Activated naive CD8-positive, alpha-beta T cell treated with anti-CD3 and anti-CD28 coated beads, Interleukin-2, amount 50 U/mL, for 16 hours (primary cell): ENCODE results near the gene SLC66A3.

Experiments
- DNase-seq: peaks from one replicate; pipeline ENCODE4 v3.0.0-alpha.2; 2020; ENCODE audit warnings: low read depth, low spot score

Gene SLC66A3

DNA sequence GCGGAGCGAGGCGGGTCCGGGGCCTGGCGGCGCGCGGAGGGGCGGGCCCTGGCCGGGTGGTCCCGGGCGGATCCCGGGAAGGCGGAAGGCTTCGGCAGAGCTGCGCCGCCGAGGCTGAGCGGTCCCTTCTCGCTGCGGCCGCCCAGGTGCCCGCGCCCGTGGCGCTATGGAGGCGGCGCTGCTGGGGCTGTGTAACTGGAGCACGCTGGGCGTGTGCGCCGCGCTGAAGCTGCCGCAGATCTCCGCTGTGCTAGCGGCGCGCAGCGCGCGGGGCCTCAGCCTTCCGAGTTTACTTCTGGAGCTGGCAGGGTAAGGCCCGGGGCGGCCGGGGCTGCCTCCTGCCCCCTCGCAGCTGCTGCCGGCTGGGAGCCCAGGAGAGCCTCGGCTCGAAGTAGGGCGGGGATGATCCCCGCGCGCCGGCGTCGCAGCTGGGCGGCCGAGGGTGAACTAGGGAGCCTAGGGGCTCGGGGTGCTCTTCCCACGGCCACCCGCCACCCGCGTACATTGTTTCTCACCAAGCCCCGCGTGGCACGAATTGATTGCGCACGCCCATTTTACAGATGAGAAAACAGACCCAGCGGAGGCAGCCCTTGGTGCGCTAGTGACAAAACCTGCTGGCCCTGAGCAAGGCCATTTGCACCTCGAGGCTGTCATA is at the start of gene SLC66A3:
TSS of gene SLC66A3 (plus strand) at position 87 of the 655 bp plus-strand sequence. CDS start at position 167, 80 bp downstream.
- DNase-seq: no peak

DNA sequence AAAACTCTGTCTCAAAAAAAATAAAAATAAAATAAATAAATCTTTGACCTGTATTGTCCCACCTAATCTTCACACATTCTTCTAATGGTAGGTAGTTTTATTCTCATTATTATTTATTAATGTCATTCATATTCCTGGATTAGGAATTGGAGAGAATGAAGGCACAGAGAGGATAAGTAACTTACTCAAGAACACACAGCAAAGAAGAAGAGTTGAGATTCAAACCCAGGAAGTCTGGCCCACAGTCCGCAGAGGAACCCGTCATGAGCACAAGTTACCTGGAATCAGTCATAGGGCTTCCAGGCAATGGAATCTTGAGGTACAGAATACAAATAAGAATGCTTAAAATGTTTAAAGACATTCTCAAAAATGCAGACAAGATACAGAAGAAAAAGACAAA is 46.3 kb upstream of the SLC66A3 start:
- no peak for DNase-seq

DNA sequence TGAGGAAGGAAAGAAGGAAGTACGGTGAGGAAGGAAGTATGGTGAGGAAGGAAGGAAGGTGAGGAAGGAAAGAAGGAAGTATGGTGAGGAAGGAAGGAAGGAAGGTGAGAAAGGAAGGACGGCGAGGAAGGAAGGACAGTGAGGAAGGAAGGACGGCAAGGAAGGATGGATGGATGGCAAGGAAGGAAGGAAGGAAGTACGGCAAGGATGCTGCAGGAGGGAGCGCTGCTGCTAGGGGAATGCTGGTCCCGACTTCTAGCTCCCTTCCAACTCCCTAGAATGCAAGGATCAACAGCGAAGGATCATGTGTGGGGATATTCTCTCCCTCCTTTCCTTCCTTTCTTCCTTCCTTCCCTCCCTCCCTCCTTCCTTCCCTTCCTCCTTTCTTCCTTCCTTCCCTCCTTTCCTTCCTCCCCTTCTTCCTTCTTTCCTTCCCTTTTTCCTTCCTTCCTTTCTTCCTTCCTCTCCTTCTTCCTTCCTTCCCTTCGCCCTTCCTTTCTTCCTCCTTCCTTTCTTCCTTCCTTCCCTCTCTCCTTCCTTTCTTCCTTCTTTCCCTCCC is 42.3 kb upstream of the SLC66A3 start:
- DNase-seq: no peak

DNA sequence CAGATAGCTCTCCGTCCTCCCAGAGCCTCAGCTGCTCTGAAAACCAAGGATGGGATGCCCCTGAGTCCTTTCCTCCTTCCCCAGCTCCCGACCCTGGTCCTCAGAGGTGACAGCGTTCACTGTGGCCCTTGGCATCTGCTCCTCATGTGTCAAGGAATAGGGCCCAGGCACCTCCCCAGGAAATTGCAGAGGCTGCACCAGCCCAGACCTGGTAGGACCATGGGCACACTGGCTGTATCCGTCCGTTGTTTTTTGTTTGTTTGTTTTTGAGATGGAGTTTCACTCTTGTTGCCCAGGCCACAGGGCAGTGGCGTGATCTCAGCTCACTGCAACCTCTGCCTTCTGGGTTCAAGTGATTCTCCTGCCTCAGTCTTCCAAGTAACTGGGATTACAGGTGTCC is 37.5 kb upstream of the SLC66A3 start:
- no peak for DNase-seq

DNA sequence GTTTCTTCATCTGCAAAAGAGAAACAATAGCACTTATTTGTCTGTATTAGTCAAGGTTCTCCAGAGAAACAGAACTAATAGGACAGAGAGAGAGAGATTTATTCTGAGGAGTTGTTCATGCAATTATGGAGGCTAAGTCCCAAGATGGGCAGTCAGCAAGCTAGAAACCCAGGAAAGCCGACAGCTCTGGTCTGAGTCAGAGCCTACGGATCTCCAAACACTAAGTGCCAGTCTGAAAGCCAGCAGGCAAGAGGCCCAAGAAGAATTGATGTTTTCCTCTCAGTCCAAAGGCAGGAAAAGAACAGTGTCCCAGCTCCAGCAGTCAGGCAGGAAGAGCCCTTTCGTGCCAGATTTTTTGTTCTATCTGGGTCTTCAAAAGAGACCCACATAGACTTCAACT is 36.5 kb upstream of the SLC66A3 start:
- DNase-seq: no peak

DNA sequence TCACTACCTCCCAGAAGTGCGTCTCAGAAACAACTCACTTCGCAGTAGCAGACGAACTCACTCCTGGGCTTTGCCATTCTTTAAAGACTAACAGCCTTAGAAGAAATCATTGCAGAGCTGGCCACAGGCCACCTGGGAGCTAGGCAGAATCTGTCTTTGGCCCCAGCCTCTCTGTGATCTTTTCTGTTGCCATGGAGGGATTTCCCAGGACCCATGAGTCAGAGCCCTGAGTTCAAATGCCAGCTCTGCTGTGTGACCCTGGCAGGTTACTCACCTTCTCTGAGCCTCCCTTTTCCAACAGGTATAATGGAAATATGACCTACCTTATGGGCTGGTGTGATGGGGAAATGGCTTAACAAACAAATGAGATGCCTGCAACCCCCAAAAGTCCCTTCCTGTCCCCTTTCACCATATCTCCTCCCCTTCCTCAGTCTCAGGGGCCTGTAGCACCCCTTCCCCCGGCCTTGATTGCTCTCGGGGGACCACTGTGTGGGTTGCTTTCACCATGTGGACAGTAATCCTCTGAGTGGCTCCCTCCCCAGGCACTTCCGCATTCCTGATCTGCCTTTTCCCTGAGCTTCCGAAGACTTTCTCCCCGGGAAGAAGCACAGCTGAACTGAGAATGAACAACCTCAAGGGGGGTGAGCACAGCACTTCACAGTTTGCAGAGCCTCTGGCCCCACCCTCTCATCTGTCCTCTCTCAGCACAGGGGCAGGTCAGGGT is 34.0 kb upstream of the SLC66A3 start:
- DNase-seq: no peak

DNA sequence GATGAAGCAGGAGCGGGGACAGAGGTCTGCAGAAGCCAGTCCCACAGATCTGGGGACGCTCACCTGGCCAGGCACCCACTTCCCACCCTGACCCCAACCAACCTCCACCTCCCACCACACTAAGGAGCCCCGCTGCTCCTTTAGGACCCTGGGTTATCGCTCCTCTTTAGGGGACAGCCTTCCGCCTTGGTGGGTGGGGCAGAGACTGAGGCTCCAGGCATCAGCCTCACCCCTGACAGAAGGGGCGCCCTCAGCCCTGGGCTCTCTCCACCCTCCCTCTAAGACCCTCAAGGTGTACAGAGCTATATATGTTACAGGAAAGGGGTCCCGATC is 33.5 kb upstream of the SLC66A3 start:
- no peak for DNase-seq

DNA sequence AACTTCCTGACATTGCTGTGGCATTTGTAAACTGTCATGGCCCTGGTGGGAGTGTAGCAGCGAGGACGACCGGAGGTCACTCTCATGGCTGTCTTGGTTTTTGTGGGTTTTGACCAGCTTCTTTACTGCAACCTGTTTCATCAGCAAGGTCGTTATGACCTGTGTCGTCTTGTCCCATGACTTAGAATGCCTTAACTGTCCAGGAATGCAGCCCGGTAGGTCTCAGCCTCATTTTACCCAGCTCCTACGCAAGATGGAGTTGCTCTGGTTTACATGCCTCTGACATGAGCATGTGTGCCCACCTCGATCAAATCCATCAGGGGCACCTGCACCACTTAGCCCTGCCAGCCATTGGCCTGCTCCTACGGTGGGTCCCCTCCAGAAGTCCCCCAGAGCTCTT is 32.9 kb upstream of the SLC66A3 start:
- DNase-seq: no peak

DNA sequence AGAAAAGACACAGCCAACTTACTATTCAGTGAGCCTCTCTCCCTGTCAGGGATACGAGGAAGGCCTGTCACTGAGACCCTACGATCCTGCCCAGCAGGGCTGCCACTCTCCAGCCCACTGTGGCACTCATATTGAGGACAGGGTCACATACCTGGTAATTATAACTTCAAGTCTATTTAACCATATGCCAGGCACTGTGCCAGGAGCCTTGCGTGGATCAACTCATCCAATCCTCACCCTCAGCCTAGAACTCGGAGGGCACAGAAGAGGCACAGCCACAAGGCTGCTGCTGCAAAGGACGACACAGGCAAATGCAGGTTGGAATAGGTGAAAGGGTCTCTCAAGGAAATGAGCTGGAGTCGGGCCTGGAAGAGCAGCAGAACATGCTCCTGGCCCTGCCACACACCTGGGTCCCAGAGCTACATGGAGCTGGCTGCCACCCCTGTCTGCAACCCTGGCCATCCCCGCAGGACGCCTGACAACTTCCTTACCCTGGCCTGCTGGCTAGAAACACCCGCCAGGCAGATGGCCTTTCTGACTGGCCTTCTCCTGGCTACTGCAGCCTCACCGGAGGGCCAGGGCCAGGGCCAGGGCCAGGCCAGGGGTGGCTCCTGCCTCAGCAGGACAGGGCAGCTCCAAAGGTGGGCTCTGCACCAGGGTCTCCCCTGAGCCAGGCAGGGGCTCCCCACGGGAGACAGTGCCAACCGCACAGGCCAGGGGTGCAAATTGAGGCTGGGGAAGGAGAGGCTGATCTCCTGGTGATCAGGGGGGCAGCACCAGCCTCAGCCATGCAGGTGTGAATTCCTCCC is 32.1 kb upstream of the SLC66A3 start:
- DNase-seq: no peak

DNA sequence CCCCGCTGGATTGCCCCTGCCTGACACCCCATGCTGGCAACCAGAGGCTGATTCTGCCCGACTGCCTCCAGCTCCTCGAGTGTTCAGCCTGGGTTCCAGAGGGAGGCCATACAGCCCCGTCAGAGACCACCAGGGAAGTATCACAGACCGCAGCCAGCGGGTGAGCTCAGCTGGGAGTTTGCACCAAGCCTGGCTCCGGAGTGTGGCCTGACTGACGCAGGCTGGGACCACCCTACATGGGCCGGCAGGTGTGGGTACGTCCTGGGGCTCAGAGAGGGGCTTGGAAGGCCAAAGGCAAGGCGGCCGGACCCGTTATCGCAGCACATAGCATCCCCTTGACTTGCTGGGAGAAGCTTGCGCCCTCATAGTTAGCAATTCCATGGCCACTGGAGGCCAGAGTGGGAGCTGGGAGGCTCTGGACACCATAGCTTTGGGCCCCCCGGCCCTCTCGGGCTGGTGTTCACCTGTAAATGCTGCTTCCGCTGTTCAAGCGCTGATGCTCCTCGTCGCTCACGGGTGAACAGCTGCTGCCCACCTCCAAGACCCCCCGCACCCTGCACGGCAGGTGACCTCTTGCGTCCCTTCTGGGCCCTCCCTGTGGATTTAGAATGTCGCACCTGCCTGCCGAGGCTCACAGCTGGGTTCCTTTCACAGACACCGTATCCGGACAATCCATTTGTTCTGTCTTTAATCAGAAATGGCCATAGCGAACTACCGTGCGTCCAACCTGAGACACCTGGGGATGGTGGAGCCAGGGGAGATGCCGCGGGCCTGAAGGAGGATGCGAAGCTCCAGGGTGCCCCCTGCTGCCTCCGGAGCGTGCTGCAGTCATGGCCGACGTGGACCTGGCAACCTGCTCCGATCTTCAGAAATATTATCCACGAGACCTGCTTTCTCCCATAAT is 31.2 kb upstream of the SLC66A3 start:
- DNase-seq: peak; percentile 12

DNA sequence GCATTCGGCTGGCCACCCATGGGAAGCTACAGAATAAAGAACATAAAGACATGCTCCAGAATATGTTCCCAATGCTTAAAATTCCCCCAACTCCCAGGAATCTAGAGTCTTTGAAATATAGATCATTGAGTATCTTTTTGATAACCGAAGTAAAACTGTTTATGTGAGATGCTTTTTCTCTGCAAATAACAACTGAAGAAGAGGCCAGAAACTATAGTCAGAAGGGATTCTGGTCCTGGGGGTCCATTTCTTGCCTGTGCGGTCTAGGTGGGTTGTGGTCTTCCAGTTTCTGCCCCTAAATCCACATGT is 30.6 kb upstream of the SLC66A3 start:
- no peak for DNase-seq

DNA sequence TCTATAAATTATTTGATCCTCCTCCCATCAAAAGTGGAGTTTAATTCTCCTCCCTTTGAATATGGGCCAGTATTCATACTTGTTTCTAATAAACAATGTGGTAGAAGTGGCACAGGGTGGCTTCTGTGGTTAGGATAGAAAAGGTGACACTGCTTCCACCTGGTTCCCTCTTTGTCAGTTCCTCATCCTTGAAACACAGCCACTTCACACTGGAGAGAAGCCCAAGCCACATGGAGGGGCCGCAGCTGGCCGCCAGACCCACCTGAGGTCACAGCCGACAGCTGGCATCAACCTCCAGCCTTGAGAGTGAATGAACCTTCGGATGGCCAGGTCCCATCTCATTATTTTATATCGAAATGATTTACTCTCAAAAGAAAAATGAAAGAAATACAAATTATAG is 27.5 kb upstream of the SLC66A3 start:
- DNase-seq: no peak

DNA sequence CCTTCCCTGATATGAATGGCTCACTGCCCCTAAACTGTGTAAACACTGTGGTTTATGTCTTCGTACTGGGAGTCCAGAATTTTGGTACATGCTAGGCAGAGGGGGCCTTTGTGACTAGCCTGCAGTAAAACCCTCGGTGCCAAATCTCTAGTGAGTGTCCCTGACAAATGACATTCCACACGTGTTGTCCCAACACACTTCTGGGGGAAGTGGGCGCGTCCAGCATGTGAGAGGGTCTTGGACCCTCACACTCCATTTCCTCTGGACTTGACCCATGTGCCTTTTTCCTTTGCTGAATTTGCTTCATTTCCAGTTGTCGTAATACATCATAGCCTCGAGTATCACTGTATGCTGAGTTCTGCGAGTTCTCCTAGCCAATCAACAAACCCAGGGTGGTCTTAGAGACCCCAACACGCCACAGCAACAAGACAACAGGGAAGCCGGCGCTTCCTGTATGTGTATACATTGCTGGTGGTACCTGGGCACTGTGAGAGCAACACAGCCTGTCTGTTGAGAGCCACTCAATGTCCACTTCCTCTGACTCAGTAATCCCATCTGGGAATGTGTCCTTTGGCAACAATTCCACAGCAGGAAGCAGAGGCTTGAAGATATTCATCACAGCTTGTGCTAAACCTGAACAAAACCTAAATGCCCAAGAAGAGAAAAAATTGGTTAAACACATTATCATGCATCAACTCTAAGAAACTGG is 26.9 kb upstream of the SLC66A3 start:
- no peak for DNase-seq

DNA sequence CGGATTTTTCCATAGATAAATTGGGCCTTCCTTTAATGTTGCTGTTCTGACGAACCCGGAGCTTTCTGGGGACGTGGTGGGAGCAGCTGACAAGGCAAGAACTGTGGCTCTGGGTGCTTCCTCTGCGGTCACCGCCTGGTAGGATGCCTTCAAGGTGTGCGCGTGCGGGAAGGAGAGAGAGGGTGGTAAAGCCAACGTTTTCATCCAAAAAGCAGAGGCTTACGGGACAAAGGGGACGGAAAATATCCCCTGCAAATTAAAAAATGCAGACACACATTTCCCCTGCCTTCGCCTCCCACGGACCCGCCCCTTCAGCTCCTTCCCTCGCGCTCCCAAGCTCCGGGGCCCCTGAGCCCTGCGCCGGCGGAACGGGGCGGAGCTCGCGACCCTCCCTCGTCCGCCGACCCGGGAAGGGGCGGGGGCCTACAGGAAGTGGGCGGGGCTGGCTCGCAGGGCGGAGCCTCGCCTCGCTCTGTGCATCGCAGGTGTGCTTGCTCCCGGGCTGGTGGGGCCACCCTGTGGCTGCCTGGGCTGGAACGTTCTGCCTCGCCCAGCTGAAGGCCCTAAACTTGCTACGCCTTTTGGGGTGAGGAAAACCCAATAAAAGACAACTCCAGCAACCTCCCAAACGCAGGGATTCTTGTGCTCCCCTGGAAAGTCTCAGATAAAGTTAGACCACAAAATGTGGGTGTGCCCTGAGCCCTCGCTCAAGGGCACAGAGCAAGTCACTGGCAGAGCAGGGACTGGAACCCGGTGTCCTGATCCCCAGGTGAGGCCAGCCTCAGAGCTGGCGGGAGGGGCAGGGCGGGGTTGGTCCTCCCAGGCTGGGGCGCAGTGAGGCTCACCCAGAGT is 25.4 kb upstream of the SLC66A3 start:
- DNase-seq: peak; percentile 50

DNA sequence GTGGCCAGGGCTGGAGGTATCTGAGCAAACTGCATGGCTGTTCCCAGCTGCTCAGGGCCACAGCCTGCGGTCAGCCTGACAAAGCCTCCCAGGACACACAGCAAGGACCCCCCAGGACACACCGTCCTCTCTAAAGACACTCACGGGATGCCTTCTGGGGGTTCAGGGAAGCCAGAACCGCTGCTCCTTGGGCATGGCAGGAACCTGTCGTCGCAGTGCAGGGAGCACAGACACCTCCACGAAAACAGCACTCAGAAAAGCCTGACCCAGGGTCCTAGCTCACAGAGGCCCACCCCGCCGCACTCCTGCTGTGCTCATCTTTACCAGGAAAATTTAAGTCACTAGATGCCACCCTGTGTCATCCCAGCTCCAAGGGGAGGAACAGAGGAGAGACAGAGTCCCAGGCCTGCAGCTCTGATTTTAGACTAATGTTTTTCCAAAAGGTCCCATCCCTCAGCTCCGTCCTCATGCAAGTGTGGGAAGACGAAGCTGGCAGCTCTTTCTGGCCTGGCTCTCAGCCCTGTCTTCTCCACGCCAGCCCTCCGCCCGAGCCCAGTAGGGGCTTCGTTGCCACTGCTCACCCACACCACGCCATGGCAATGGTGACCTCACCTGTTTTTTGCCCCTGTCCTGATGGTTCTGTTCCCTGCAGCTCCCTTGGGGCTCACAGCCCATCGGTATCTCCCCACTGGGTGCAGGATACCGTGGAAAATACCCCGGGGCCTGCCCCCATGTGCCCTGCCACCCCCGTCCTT is 23.9 kb upstream of the SLC66A3 start:
- no peak for DNase-seq

DNA sequence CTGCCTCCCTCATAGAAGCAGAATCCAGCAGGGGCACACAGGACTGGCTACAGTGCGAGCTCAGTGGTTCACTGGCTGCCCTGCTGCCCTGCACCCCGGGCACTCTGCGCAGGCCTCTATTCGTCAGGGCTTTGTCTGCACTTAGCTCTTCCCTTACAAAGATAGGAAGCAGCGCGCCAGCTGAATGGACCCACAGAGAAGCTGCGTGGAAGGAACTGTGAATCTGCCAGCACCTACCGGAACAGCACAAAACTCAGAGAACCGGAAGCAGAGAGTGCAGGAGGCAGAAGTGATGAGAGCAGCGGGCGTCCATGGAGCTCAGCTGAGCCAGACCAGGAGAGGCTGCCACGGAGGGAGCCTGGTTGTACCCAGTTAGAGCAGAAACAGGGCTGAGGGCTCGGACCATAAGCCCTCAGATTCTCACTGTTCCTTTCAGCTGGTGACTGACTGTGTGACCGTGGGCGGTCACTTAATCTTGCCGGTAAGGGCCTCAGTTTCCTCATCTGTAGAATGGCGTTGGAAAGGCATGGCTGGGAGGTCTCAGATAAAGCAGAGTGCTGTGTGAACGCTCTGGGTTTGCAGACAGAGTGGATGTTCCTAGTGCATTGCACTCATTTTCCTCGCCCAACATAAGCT is 23.1 kb upstream of the SLC66A3 start:
- no peak for DNase-seq

DNA sequence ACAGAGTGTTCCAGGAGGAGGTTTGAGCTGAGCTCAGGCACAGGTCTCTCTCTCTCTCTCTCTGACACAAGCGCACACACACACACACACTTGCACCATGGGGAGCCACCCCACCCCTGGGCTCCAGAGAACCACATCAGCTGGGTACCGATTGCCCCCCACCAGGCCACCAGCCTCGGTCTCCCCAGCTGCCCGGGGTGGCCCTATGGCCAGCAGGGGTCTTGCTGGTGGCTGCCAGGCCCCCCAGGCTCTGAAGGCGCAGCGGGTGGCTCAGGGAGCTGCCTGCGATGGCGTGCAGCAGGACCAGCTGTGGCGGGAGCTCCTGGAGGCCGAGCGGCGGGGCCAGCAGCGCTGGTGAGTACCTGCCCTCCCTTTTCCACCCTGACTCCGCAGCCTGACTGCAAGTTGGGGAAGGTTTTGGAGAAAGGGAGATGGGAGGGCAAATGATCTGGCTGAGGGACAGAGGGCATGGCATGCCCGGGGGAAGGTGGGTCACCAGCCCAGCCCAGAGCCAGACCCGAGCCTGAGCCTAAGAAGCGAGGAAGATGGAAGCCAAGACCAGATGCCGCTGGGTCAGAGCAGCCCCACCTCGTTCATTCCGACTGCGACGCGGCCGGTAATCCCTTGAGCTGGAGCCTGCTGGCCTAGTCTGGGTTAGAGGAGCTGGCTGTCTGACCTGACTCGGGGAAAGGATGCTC is 21.9 kb upstream of the SLC66A3 start:
- DNase-seq: no peak

DNA sequence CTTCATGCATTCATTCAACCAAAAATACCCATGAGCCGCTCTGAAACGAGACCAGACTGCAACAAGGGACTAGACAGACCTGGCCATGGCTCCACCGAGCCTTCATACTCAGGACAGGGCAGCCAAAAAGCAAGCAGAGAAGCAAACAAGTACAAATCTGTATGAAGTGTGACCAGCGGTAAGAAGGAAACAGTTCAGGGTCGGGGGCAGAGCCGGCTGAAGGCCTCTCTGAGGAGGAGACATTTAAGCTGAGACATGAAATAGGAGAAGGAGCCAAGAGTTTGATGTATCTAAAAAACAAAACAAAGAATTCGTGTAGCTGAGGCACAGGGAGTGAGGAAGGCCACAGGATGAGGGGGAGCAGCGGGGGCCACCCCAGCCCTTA is 21.3 kb upstream of the SLC66A3 start:
- no peak for DNase-seq
